ENCODE data around the gene GPR31.

GPR31 gene

GRCh38 chr6:167153521-167153959 lies 4.2 kb downstream of the GPR31 start:
- Histone ChIP-seq H3K4me1 (no peaks in the 10 kb centered on the region), H2AFZ (peak overlapping the region; percentile 42), H3K9me3 (ENCODE audit: control insufficient read depth, low read length) (no peaks in the 10 kb centered on the region), H3K79me2 (no peaks in the 10 kb centered on the region), H3K4me2 (ENCODE audit: low read length) (peak overlapping the region; percentile 6), H3K9ac (no peak overlapping the region), H3K4me3 (ENCODE audit: low read depth, low read length) (no peak overlapping the region), H3K36me3 (ENCODE audit: control insufficient read depth, insufficient read depth, low read length) (no peaks in the 10 kb centered on the region), H3K27ac (no peak overlapping the region), H3K27me3 (ENCODE audit: control insufficient read depth, insufficient read depth, low read length) (no peaks in the 10 kb centered on the region)
- TF ChIP-seq, protein P1, sequence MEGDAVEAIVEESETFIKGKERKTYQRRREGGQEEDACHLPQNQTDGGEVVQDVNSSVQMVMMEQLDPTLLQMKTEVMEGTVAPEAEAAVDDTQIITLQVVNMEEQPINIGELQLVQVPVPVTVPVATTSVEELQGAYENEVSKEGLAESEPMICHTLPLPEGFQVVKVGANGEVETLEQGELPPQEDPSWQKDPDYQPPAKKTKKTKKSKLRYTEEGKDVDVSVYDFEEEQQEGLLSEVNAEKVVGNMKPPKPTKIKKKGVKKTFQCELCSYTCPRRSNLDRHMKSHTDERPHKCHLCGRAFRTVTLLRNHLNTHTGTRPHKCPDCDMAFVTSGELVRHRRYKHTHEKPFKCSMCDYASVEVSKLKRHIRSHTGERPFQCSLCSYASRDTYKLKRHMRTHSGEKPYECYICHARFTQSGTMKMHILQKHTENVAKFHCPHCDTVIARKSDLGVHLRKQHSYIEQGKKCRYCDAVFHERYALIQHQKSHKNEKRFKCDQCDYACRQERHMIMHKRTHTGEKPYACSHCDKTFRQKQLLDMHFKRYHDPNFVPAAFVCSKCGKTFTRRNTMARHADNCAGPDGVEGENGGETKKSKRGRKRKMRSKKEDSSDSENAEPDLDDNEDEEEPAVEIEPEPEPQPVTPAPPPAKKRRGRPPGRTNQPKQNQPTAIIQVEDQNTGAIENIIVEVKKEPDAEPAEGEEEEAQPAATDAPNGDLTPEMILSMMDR (IDR thresholded peaks at IDR 0.05) = no peak

- H3K4me3 ChIP-seq (ENCODE audit: low read depth, low read length) = no peak overlapping the region
- no peaks in the 10 kb centered on the region for H3K4me1 ChIP-seq
- TF ChIP-seq, protein P1 (IDR thresholded peaks at IDR 0.05) = no peak
- H3K79me2 ChIP-seq = no peaks in the 10 kb centered on the region
- no peak overlapping the region for H3K9ac ChIP-seq
- H3K27me3 ChIP-seq (ENCODE audit: control insufficient read depth, insufficient read depth, low read length) = no peaks in the 10 kb centered on the region
- H3K27ac ChIP-seq = no peak overlapping the region
- no peak overlapping the region for H2AFZ ChIP-seq
- H3K36me3 ChIP-seq (ENCODE audit: control insufficient read depth, insufficient read depth, low read length) = no peaks in the 10 kb centered on the region
- no peak overlapping the region for H3K4me2 ChIP-seq (ENCODE audit: low read length)
- no peaks in the 10 kb centered on the region for H3K9me3 ChIP-seq (ENCODE audit: control insufficient read depth, low read length)
These were observed 4.9 kb downstream of the GPR31 start for GRCh38 chr6:167152862-167153261.

GRCh38 chr6:167151648-167152047 lies 6.1 kb downstream of the GPR31 start:
- H3K4me3 ChIP-seq (ENCODE audit: low read depth, low read length) = no peak overlapping the region
- H3K79me2 ChIP-seq = no peaks in the 10 kb centered on the region
- no peak overlapping the region for H3K9ac ChIP-seq
- H3K27me3 ChIP-seq (ENCODE audit: control insufficient read depth, insufficient read depth, low read length) = no peaks in the 10 kb centered on the region
- no peaks in the 10 kb centered on the region for H3K9me3 ChIP-seq (ENCODE audit: control insufficient read depth, low read length)
- no peak overlapping the region for H2AFZ ChIP-seq
- H3K4me2 ChIP-seq (ENCODE audit: low read length) = no peak overlapping the region
- no peak overlapping the region for H3K27ac ChIP-seq
- H3K4me1 ChIP-seq = no peaks in the 10 kb centered on the region
- TF ChIP-seq, protein P1 (IDR thresholded peaks at IDR 0.05) = no peak
- H3K36me3 ChIP-seq (ENCODE audit: control insufficient read depth, insufficient read depth, low read length) = no peaks in the 10 kb centered on the region

GRCh38 chr6:167150941-167151549 lies 6.7 kb downstream of the GPR31 start:
- Histone ChIP-seq H2AFZ (no peak overlapping the region), H3K9me3 (ENCODE audit: control insufficient read depth, low read length) (no peaks in the 10 kb centered on the region), H3K27me3 (ENCODE audit: control insufficient read depth, insufficient read depth, low read length) (no peaks in the 10 kb centered on the region), H3K4me2 (ENCODE audit: low read length) (no peak overlapping the region), H3K4me1 (no peaks in the 10 kb centered on the region), H3K36me3 (ENCODE audit: control insufficient read depth, insufficient read depth, low read length) (no peaks in the 10 kb centered on the region), H3K9ac (no peak overlapping the region), H3K27ac (no peak overlapping the region), H3K4me3 (ENCODE audit: low read depth, low read length) (no peak overlapping the region), H3K79me2 (no peaks in the 10 kb centered on the region)
- TF ChIP-seq, protein P1 (IDR thresholded peaks at IDR 0.05) = no peak

GRCh38 chr6:167148997-167149396 lies 8.8 kb downstream of the GPR31 start:
- TF ChIP-seq, protein P1 (IDR thresholded peaks at IDR 0.05) = no peak

More at GRCh38 chr6:167148997-167149396, 8.8 kb downstream of the GPR31 start:
- H3K79me2 ChIP-seq = no peaks in the 10 kb centered on the region
- no peak overlapping the region for H3K27ac ChIP-seq
- no peaks in the 10 kb centered on the region for H3K4me1 ChIP-seq
- H2AFZ ChIP-seq = no peak overlapping the region
- H3K9ac ChIP-seq = no peak overlapping the region
- no peaks in the 10 kb centered on the region for H3K9me3 ChIP-seq (ENCODE audit: control insufficient read depth, low read length)
- H3K27me3 ChIP-seq (ENCODE audit: control insufficient read depth, insufficient read depth, low read length) = no peaks in the 10 kb centered on the region
- H3K4me3 ChIP-seq (ENCODE audit: low read depth, low read length) = no peak overlapping the region
- no peaks in the 10 kb centered on the region for H3K36me3 ChIP-seq (ENCODE audit: control insufficient read depth, insufficient read depth, low read length)
- no peak overlapping the region for H3K4me2 ChIP-seq (ENCODE audit: low read length)
